ENCODE results near the gene RRP8. TPM values are rescaled to one million over a fixed set of nuclear protein-coding genes. Genes with fewer than 3 reads are reported as not detected.
A peak's percentile ranks its signal among the peaks of the same experiment; 100 is the strongest.

The RRP8 gene
- total RNA-seq, 1 donor from 2014 or later, result 9.4 TPM

GRCh38 chr11:6626971-6627761 lies 23.8 kb upstream of the RRP8 start:
- peaks cover 15 to 33% (median 23%) of the 10 kb centered on the region in 3 donors for H3K36me3 ChIP-seq (ENCODE audit: control insufficient read depth in 3 of 3, insufficient read depth in 3 of 3, low read length in 3 of 3)
- no peak overlapping the region for H3K9ac ChIP-seq (ENCODE audit: low read depth in 1 of 3, low read length in 3 of 3)
- H3K4me3 ChIP-seq (ENCODE audit: low read length in 3 of 3), result no peak overlapping the region
- no peak overlapping the region for H3K27ac ChIP-seq (ENCODE audit: low read depth, low read length)
- H3K9me3 ChIP-seq (ENCODE audit: control insufficient read depth in 3 of 3, low read length in 3 of 3), result no peaks in the 10 kb centered on the region
- no peaks in the 10 kb centered on the region for H3K27me3 ChIP-seq (ENCODE audit: control insufficient read depth in 3 of 3, insufficient read depth in 3 of 3, low read length in 3 of 3)
- peaks cover 0 to 7% (median 2%) of the 10 kb centered on the region in 3 donors for H3K4me1 ChIP-seq (ENCODE audit: control insufficient read depth in 3 of 3, insufficient read depth in 3 of 3, low read length in 3 of 3)

GRCh38 chr11:6625832-6626420 lies 22.5 kb upstream of the RRP8 start:
- peaks cover 15 to 33% (median 17%) of the 10 kb centered on the region in 3 donors for H3K36me3 ChIP-seq (ENCODE audit: control insufficient read depth in 3 of 3, insufficient read depth in 3 of 3, low read length in 3 of 3)
- no peak overlapping the region for H3K9ac ChIP-seq (ENCODE audit: low read depth in 1 of 3, low read length in 3 of 3)
- H3K27me3 ChIP-seq (ENCODE audit: control insufficient read depth in 3 of 3, insufficient read depth in 3 of 3, low read length in 3 of 3), result no peaks in the 10 kb centered on the region
- H3K4me1 ChIP-seq (ENCODE audit: control insufficient read depth in 3 of 3, insufficient read depth in 3 of 3, low read length in 3 of 3), result peaks cover 0 to 7% (median 2%) of the 10 kb centered on the region in 3 donors
- no peaks in the 10 kb centered on the region for H3K9me3 ChIP-seq (ENCODE audit: control insufficient read depth in 3 of 3, low read length in 3 of 3)
- no peak overlapping the region for H3K4me3 ChIP-seq (ENCODE audit: low read length in 3 of 3)
- no peak overlapping the region for H3K27ac ChIP-seq (ENCODE audit: low read depth, low read length)

GRCh38 chr11:6625156-6625831 lies 21.9 kb upstream of the RRP8 start:
- H3K4me3 ChIP-seq (ENCODE audit: low read length in 3 of 3), result no peak overlapping the region
- peaks cover 0 to 7% (median 2%) of the 10 kb centered on the region in 3 donors for H3K4me1 ChIP-seq (ENCODE audit: control insufficient read depth in 3 of 3, insufficient read depth in 3 of 3, low read length in 3 of 3)
- H3K27ac ChIP-seq (ENCODE audit: low read depth, low read length), result no peak overlapping the region
- no peaks in the 10 kb centered on the region for H3K9me3 ChIP-seq (ENCODE audit: control insufficient read depth in 3 of 3, low read length in 3 of 3)
- no peak overlapping the region for H3K9ac ChIP-seq (ENCODE audit: low read depth in 1 of 3, low read length in 3 of 3)
- peaks cover 15 to 33% (median 17%) of the 10 kb centered on the region in 3 donors for H3K36me3 ChIP-seq (ENCODE audit: control insufficient read depth in 3 of 3, insufficient read depth in 3 of 3, low read length in 3 of 3)
- no peaks in the 10 kb centered on the region for H3K27me3 ChIP-seq (ENCODE audit: control insufficient read depth in 3 of 3, insufficient read depth in 3 of 3, low read length in 3 of 3)

- Histone ChIP-seq H3K27me3 (ENCODE audit: control insufficient read depth in 3 of 3, insufficient read depth in 3 of 3, low read length in 3 of 3) (no peaks in the 10 kb centered on the region), H3K9me3 (ENCODE audit: control insufficient read depth in 3 of 3, low read length in 3 of 3) (no peaks in the 10 kb centered on the region), H3K4me3 (ENCODE audit: low read length in 3 of 3) (no peak overlapping the region), H3K36me3 (ENCODE audit: control insufficient read depth in 3 of 3, insufficient read depth in 3 of 3, low read length in 3 of 3) (peaks cover 11 to 23% (median 15%) of the 10 kb centered on the region in 3 donors), H3K9ac (ENCODE audit: low read depth in 1 of 3, low read length in 3 of 3) (no peak overlapping the region), H3K4me1 (ENCODE audit: control insufficient read depth in 3 of 3, insufficient read depth in 3 of 3, low read length in 3 of 3) (peaks cover 6 to 14% (median 10%) of the 10 kb centered on the region in 3 donors), H3K27ac (ENCODE audit: low read depth, low read length) (no peak overlapping the region)
Measured at GRCh38 chr11:6623391-6624363, 20.3 kb upstream of the RRP8 start.

- Histone ChIP-seq H3K9me3 (ENCODE audit: control insufficient read depth in 3 of 3, low read length in 3 of 3) (no peaks in the 10 kb centered on the region), H3K27me3 (ENCODE audit: control insufficient read depth in 3 of 3, insufficient read depth in 3 of 3, low read length in 3 of 3) (no peaks in the 10 kb centered on the region), H3K36me3 (ENCODE audit: control insufficient read depth in 3 of 3, insufficient read depth in 3 of 3, low read length in 3 of 3) (peaks cover 11 to 19% (median 15%) of the 10 kb centered on the region in 3 donors), H3K4me1 (ENCODE audit: control insufficient read depth in 3 of 3, insufficient read depth in 3 of 3, low read length in 3 of 3) (peaks cover 16 to 25% (median 21%) of the 10 kb centered on the region in 3 donors), H3K9ac (ENCODE audit: low read depth in 1 of 3, low read length in 3 of 3) (no peak overlapping the region), H3K4me3 (ENCODE audit: low read length in 3 of 3) (no peak overlapping the region), H3K27ac (ENCODE audit: low read depth, low read length) (no peak overlapping the region)
Measured at GRCh38 chr11:6622261-6623171, 19.1 kb upstream of the RRP8 start.

- Histone ChIP-seq H3K27me3 (ENCODE audit: control insufficient read depth in 3 of 3, insufficient read depth in 3 of 3, low read length in 3 of 3) (no peaks in the 10 kb centered on the region), H3K36me3 (ENCODE audit: control insufficient read depth in 3 of 3, insufficient read depth in 3 of 3, low read length in 3 of 3) (peaks cover 13 to 17% (median 14%) of the 10 kb centered on the region in 3 donors), H3K9me3 (ENCODE audit: control insufficient read depth in 3 of 3, low read length in 3 of 3) (no peaks in the 10 kb centered on the region), H3K4me1 (ENCODE audit: control insufficient read depth in 3 of 3, insufficient read depth in 3 of 3, low read length in 3 of 3) (peaks cover 16 to 26% (median 23%) of the 10 kb centered on the region in 3 donors), H3K27ac (ENCODE audit: low read depth, low read length) (no peak overlapping the region), H3K4me3 (ENCODE audit: low read length in 3 of 3) (no peak overlapping the region), H3K9ac (ENCODE audit: low read depth in 1 of 3, low read length in 3 of 3) (no peak overlapping the region)
Measured at GRCh38 chr11:6621711-6622211, 18.3 kb upstream of the RRP8 start.

GRCh38 chr11:6620636-6621035 lies 17.2 kb upstream of the RRP8 start:
- Histone ChIP-seq H3K9me3 (ENCODE audit: control insufficient read depth in 3 of 3, low read length in 3 of 3) (no peaks in the 10 kb centered on the region), H3K27ac (ENCODE audit: low read depth, low read length) (no peak overlapping the region), H3K27me3 (ENCODE audit: control insufficient read depth in 3 of 3, insufficient read depth in 3 of 3, low read length in 3 of 3) (no peaks in the 10 kb centered on the region), H3K4me1 (ENCODE audit: control insufficient read depth in 3 of 3, insufficient read depth in 3 of 3, low read length in 3 of 3) (peaks cover 16 to 26% (median 23%) of the 10 kb centered on the region in 3 donors), H3K9ac (ENCODE audit: low read depth in 1 of 3, low read length in 3 of 3) (no peak overlapping the region), H3K36me3 (ENCODE audit: control insufficient read depth in 3 of 3, insufficient read depth in 3 of 3, low read length in 3 of 3) (peaks cover 17 to 23% (median 18%) of the 10 kb centered on the region in 3 donors), H3K4me3 (ENCODE audit: low read length in 3 of 3) (no peak overlapping the region)

- peak within 1 kb of the TSS; percentile 91 to 100 (median 99) for H3K4me3 ChIP-seq (ENCODE audit: low read length in 3 of 3)
- no peaks in the 10 kb centered on the region for H3K27me3 ChIP-seq (ENCODE audit: control insufficient read depth in 3 of 3, insufficient read depth in 3 of 3, low read length in 3 of 3)
- H3K4me1 ChIP-seq (ENCODE audit: control insufficient read depth in 3 of 3, insufficient read depth in 3 of 3, low read length in 3 of 3), result peaks cover 16 to 26% (median 23%) of the 10 kb centered on the region in 3 donors
- H3K27ac ChIP-seq (ENCODE audit: low read depth, low read length), result peak within 1 kb of the TSS; percentile 91
- peaks cover 29 to 31% (median 30%) of the 10 kb centered on the region in 3 donors for H3K36me3 ChIP-seq (ENCODE audit: control insufficient read depth in 3 of 3, insufficient read depth in 3 of 3, low read length in 3 of 3)
- H3K9ac ChIP-seq (ENCODE audit: low read depth in 1 of 3, low read length in 3 of 3), result peak within 1 kb of the TSS; percentile 91 to 98 (median 96)
- no peaks in the 10 kb centered on the region for H3K9me3 ChIP-seq (ENCODE audit: control insufficient read depth in 3 of 3, low read length in 3 of 3)
Measured at GRCh38 chr11:6619004-6619745, 15.8 kb upstream of the RRP8 start, which contains the start of gene TPP1. Gene TPP1 (minus strand): TSS chr11:6619422. CDS start chr11:6619400, 22 bp downstream.

Data from skeletal muscle tissue (tissue), 4 donors.